Dermis microvascular lymphatic vessel endothelial cell (primary cell): Measurements from ENCODE around the gene PAX6. TPM values are rescaled to one million over a fixed set of nuclear protein-coding genes. Genes with fewer than 3 reads are reported as not detected.

Experiments
- DNase-seq, 2 donors: peaks; one replicate each; pipeline versions ENCODE4 v3.0.0 to v3.0.0-alpha.2; 2010; ENCODE audit warnings: low read depth in 2 of 2
- total RNA-seq: library from RNA; depleted of rRNA; stranded (reverse); fragments of >200 nt; gene quantifications from 2 replicates; pipeline ENCODE4 v1.2.1, GENCODE V29; 2014

The PAX6 gene
- not detected in 2 replicates for total RNA-seq

- peak; percentile 15 to 81 for DNase-seq
These were observed at the start of gene PAX6 for GRCh38 chr11:31810779-31811647. PAX6 (minus strand) TSS chr11:31811322; CDS start chr11:31806411, 4,911 bp downstream.

DNA sequence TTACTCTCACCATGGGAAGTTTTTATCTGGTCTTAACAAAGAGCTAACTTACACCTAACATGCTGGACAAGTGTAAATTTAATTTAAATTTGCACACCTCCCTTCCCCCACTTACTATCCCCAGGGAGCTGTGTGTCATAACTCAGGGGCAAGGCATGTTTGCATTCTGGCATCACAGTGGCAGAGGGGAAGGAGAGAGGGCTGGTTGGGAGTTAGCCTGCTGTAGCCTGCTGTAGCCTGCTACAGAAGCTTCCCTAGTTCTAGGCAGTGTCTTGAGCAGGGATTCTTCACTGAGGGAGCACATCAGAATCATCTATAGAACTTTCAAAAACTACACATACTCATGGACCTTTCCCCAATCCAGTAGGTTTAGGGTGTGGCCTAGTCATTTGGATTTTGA is 49.3 kb upstream of the PAX6 start:
- DNase-seq = no peak

DNA sequence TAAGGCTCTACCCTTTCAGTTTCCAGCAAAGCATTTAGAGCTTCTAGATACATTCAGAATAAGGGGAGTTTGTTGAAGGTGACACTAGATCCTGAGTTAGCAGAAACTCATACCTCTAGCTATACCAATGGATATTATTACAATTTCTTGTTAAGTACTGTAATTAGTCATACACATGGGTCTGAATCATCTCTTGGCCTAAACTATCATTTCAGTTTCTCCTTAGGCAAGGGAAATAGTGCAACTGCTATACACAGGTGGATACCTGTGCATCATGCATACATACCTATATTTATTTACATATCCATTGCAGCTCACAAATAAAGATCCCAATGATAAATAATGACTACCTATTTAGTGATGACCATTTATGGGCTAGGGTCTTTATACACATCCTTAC is 45.1 kb upstream of the PAX6 start:
- no peak for DNase-seq

GRCh38 chr11:31855466-31855865 is 44.3 kb upstream of the PAX6 start:
- DNase-seq = no peak

GRCh38 chr11:31850365-31850764 is 39.2 kb upstream of the PAX6 start:
- no peak for DNase-seq

DNA sequence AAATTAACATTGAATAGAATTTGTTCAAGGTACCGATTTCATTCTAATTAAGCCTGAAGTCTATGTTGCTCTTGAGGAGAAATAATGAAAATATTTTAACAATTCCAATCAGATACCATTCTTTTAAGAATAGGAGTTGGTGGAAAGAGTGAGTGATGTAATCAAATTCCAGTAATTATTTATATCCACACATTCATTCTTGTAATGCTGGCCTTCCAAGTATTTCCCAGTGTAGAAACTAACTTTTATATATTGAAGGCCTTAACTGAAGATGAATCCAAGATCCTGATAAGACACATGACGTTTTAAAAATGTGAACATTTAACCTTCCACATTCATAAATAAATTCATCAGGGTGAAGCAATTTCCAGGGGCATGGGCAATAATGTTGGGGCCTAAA is 36.6 kb upstream of the PAX6 start:
- DNase-seq = no peak

- DNase-seq = no peak
These were observed 34.2 kb upstream of the PAX6 start for GRCh38 chr11:31845331-31845730.

- DNase-seq = no peak
These were observed 33.2 kb upstream of the PAX6 start for GRCh38 chr11:31844351-31844750.

- DNase-seq = no peak
These were observed 30.3 kb upstream of the PAX6 start for GRCh38 chr11:31841435-31841834.

DNA sequence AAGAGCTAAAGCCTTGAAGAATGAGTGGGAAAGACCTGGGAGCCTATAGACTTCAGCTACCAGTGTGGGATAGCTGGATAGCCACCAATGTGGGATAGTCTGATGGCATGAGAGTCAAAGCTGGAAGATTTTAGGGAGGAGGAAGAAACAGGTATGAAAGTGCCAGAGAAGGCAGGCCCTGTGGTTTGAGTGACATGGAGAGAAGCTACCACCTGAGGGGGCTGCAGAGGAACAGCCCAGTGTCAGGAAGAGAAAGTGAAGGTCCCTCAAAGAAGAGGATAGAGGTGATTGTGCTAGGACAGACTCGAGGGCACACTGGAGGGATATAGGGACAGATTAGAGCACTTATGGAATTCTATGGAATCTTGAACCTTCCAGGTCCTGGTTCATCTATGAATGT is 23.1 kb upstream of the PAX6 start:
- no peak for DNase-seq

DNA sequence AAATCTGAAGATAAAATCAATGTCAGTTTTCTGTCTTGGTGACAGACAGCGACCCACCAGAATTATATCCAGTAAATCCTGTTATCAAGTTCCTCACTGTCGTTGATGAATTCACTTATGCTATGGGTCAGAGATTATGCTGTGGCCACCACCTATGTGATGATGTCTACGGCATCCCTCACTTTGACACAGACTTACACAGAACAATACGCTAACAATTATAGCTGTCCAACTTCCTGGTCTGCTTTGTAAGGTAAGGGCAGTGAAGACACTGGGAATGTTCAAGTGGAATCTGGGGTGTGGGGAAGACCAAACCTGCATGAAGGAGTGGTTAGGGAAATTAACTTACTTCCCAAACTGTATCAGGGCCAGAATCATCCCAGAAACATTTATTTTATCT is 19.3 kb upstream of the PAX6 start:
- DNase-seq = no peak

DNA sequence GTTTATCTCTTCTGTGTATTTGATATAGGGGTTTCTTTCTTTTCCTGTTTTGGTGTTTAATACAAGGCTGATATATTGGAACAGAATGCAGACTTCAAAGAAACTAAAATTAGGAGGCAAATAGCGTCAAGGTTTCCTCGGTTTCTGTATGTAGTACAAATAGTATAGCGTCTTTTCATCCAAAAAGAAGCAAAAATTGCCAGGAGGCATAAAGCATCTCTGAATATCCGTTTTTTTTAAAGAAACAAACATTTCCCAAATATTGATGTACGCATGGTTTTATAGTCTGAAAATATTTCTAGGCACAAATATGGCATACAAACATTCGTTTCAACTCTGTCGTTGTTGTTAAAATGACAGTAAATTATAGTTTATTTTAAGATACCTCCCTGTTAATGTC is 17.1 kb upstream of the PAX6 start:
- no peak for DNase-seq

DNA sequence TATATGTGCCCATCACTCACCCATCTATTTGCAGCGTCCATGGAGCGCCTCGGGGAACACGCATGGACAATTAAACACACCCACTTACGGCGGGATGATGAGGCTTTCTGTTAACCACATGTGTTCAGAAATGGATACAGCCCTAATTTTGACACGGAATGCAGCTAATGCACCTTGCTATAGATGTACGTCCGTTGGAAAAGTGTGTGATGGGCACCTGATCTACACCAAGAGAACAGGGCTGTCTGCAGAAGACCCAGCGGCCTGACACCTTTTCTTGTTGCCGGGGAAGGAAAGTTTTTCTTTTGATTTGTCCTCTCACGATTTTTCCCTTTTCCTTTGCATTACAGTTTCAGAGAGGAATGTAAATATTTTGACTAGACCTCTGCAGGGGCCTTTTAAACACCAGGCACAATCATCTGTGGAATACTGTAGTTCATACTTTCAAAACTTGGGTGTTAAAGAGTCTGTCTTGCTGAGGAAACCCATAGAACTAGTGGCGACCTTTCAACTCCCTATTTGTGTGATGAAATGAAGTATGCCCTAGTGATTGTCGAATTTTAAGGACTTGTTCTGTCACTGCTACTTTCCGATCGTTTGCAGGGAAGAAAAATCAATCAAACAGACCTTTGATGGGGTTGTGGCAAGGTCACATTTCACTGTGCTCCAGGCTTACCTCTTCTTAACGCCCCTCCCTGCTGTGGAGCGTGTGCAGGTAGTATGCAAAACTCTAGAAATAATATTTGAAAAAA is 16.5 kb upstream of the PAX6 start:
- DNase-seq = no peak

DNA sequence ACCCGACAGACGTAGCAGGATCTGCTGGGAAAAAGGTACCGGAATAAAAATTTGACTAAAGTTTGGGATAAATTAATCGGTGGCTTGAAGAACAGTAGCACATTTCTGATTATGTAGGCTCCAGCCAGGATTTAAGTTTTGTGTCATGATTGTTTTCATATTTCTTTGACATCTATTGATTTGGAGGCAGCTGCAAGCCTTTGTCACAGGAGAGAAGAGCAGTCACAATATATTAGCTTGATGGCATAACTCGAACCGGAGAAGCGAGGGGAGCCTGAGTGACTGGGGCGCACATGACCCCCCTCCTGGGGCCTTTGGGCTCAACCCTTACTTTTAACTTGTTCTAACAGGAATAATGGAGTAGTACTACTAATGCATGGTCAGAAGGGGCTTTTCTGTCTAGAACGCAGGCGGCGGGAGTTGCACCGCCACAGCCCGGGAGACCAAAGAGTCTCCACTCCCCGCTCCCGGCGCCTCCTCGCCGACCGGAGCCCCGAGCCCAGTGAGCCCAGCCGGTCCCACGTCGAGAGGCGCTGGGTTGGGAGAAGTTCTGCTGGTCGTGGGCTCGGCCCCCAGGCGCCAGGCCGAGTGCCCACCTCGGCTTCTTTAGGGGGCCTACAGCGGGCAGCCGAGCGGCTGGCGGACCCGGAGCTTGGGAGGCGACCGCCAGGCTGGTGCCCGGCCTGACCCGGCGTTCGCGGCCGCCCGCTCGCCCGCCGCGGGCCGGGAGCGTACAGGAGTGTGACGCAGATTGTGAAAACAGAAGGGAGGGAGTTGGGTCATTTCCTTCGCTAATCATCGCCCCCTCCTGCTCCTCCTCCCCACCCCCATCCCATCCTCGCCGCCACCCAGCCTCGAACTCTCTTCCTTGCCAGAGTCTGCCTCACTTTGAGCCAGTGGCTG is 15.7 kb upstream of the PAX6 start:
- no peak for DNase-seq

GRCh38 chr11:31825838-31826484 is 14.8 kb upstream of the PAX6 start:
- DNase-seq = no peak

DNA sequence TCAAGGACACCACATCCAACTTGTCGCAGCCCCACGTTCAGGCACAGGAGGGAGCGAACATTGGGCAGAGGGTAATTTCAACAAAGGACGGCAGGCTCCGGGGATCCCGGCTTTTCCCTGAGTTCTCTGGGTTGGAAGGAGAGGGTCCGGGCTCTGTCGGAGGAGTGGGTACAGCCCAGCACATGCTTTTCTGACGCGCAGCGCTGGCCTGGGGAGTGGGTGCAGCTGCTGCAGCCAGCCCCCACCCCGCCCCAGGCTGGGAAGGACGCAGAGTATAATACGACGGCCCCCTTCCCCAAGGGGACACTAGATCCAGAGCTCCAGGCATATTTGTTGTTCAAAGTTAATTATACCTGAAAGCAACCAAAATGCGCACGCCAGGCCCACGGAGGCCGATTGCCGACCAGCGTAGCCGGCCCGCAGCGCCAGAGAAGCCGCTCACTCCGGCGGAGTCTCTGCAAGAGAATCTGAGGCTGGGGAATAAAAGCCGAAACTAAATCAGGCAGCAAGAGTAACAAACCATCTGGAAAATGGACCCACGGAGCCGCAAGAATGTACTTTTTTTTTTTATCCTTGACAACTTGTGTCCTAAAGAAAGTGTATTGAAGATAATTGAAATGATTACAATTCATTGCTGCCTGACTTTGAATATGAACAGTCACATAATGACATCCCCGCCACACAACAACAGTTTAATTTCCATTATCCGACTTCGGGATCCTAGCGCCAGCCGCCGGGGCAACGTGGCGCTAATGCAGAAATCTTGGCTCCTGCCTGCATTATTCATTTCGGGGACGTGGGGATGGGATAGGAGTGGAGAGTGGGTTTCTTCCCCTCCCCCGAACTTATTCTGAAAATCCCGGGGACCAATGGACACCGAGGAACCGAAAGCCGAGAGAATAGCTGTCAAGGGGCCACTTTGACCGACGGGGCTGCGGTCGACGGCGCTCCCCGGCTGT is 14.0 kb upstream of the PAX6 start:
- DNase-seq = no peak

GRCh38 chr11:31824332-31824878 is 13.3 kb upstream of the PAX6 start:
- no peak for DNase-seq

- no peak for DNase-seq
These were observed 12.7 kb upstream of the PAX6 start for GRCh38 chr11:31823644-31824331.

- DNase-seq = no peak
These were observed 12.0 kb upstream of the PAX6 start for GRCh38 chr11:31822927-31823643.
